Endodermal cell (in vitro differentiated cells): Measurements from ENCODE around the gene DLST. TPM values are rescaled to one million over a fixed set of nuclear protein-coding genes. Genes with fewer than 3 reads are reported as not detected.

Source experiments
- DNase-seq: peaks from one replicate; pipeline ENCODE4 v3.0.0-alpha.2; 2017
- H3K27ac ChIP-seq: 2 replicates; pipeline ENCODE4 v1.5.1; 2013; ENCODE audit warnings: mild to moderate bottlenecking, low read depth, low read length, moderate library complexity
- H3K27me3 ChIP-seq: 2 replicates; pipeline ENCODE4 v1.6.1; 2013; ENCODE audit warnings: mild to moderate bottlenecking, low read length, moderate library complexity; ENCODE audit not compliant: insufficient read depth, control insufficient read depth, poor library complexity, severe bottlenecking
- H3K36me3 ChIP-seq: 2 replicates; pipeline ENCODE4 v1.7.0; 2013; ENCODE audit warnings: mild to moderate bottlenecking, low read length, moderate library complexity; ENCODE audit not compliant: control insufficient read depth, insufficient read depth
- H3K4me1 ChIP-seq: one replicate; pipeline ENCODE4 v1.7.0; 2013; ENCODE audit warnings: low read length; ENCODE audit not compliant: control insufficient read depth, insufficient read depth
- H3K4me3 ChIP-seq: 2 replicates; pipeline ENCODE4 v1.5.1; 2013; ENCODE audit warnings: mild to moderate bottlenecking, low read length, moderate library complexity
- H3K9ac ChIP-seq: 2 replicates; pipeline ENCODE4 v1.6.1; 2013; ENCODE audit warnings: mild to moderate bottlenecking, low read length, moderate library complexity; ENCODE audit not compliant: poor library complexity, severe bottlenecking; ENCODE audit errors: extremely low read depth
- H3K9me3 ChIP-seq: 2 replicates; pipeline ENCODE4 v1.6.1; 2013; ENCODE audit warnings: mild to moderate bottlenecking, low read length, moderate library complexity; ENCODE audit not compliant: control insufficient read depth
- H3K27ac Mint-ChIP-seq: 2 replicates; pipeline ENCODE4 v1.8.0; 2020; ENCODE audit warnings: mixed read lengths
- H3K27me3 Mint-ChIP-seq: 2 replicates; pipeline ENCODE4 v1.8.0; 2021; ENCODE audit warnings: mild to moderate bottlenecking, mixed read lengths; ENCODE audit not compliant: insufficient read depth
- H3K36me3 Mint-ChIP-seq: 2 replicates; pipeline ENCODE4 v1.8.0; 2020; ENCODE audit warnings: low read depth, mixed read lengths
- H3K4me1 Mint-ChIP-seq: 2 replicates; pipeline ENCODE4 v1.8.0; 2020; ENCODE audit warnings: mixed read lengths
- H3K4me3 Mint-ChIP-seq: 2 replicates; pipeline ENCODE4 v1.8.0; 2020; ENCODE audit warnings: mild to moderate bottlenecking, moderate library complexity, mixed read lengths
- H3K9me3 Mint-ChIP-seq: 2 replicates; pipeline ENCODE4 v1.8.0; 2020; ENCODE audit warnings: mild to moderate bottlenecking, mixed read lengths
- CTCF ChIP-seq: fragments of 200-600 bp; sonication (generic); conservative IDR thresholded peaks from 2 replicates; pipeline ENCODE4 v1.5.0; 2021; ENCODE audit warnings: antibody characterized with exemption, mild to moderate bottlenecking
- WGBS, 2 experiments: methylation state at CpG; one replicate each; pipeline versions ENCODE4 v1.1.5 to v1.1.7; 2013; ENCODE audit warnings: missing lambda C conversion rate in 2 of 2, mixed read lengths in 1 of 2; ENCODE audit not compliant: insufficient coverage in 1 of 2, insufficient read length in 1 of 2; 5-methylcytosine and 5-hydroxymethylcytosine counted together
- total RNA-seq, 2 donors: library from RNA; stranded (reverse); fragmentation: NEBNext Ultra II Directional in 1 of 2; extraction: Animal tissue kit (Norgen Biotek cat#: 25700) in 1 of 2; gene quantifications; 2 replicates in 1 of 2; 3 replicates in 1 of 2; pipeline ENCODE4 v1.2.1, GENCODE V29; 2021

Gene DLST
- total RNA-seq, 2 donors from 2014 or later: 119 to 126 TPM

- Histone ChIP-seq H3K36me3 (no peaks in the 10 kb centered on the region), H3K27me3 (no peaks in the 10 kb centered on the region), H3K4me1 (no peaks in the 10 kb centered on the region), H3K4me3 (no peak overlapping the region), H3K9me3 (no peaks in the 10 kb centered on the region), H3K27ac (no peak overlapping the region), H3K9ac (no peak overlapping the region)
- WGBS, 2 experiments: 93% methylated on average over 2 to 3 of the region's 3 CpGs
- Mint-ChIP-seq H3K9me3 (no peaks in the 10 kb centered on the region), H3K27me3 (no peaks in the 10 kb centered on the region), H3K4me3 (no peak overlapping the region), H3K27ac (no peak overlapping the region), H3K36me3 (no peaks in the 10 kb centered on the region), H3K4me1 (peaks cover 3% of the 10 kb centered on the region)
- DNase-seq: no peak
- no peak for TF ChIP-seq CTCF
Measured at GRCh38 chr14:74846168-74846567, 35.5 kb upstream of the DLST start.

GRCh38 chr14:74846968-74847665, 34.6 kb upstream of the DLST start:
- no peaks in the 10 kb centered on the region for H3K9me3 ChIP-seq
- H3K27me3 ChIP-seq: no peaks in the 10 kb centered on the region
- H3K4me3 ChIP-seq: no peak overlapping the region
- H3K27ac Mint-ChIP-seq: no peak overlapping the region
- H3K4me3 Mint-ChIP-seq: no peak overlapping the region
- no peak for TF ChIP-seq CTCF
- H3K27ac ChIP-seq: no peak overlapping the region
- no peaks in the 10 kb centered on the region for H3K36me3 Mint-ChIP-seq
- no peak overlapping the region for H3K9ac ChIP-seq
- no peaks in the 10 kb centered on the region for H3K4me1 ChIP-seq
- DNase-seq: no peak
- 100% methylated on average over 1 of the region's 1 CpG for WGBS, 2 experiments
- H3K27me3 Mint-ChIP-seq: no peaks in the 10 kb centered on the region
- peaks cover 3% of the 10 kb centered on the region for H3K4me1 Mint-ChIP-seq
- no peaks in the 10 kb centered on the region for H3K9me3 Mint-ChIP-seq
- no peaks in the 10 kb centered on the region for H3K36me3 ChIP-seq

GRCh38 chr14:74848768-74849167, 32.9 kb upstream of the DLST start:
- WGBS, 2 experiments: 96 to 100% methylated on average over 1 to 2 of the region's 2 CpGs
- H3K4me1 Mint-ChIP-seq: peaks cover 3% of the 10 kb centered on the region

More at GRCh38 chr14:74848768-74849167, 32.9 kb upstream of the DLST start:
- no peaks in the 10 kb centered on the region for H3K9me3 ChIP-seq
- DNase-seq: no peak
- Mint-ChIP-seq H3K9me3 (no peaks in the 10 kb centered on the region), H3K27ac (no peak overlapping the region), H3K27me3 (no peaks in the 10 kb centered on the region), H3K36me3 (no peaks in the 10 kb centered on the region), H3K4me3 (no peak overlapping the region)
- H3K36me3 ChIP-seq: no peaks in the 10 kb centered on the region
- no peak overlapping the region for H3K27ac ChIP-seq
- TF ChIP-seq CTCF: no peak
- H3K9ac ChIP-seq: no peak overlapping the region
- H3K27me3 ChIP-seq: no peaks in the 10 kb centered on the region
- H3K4me1 ChIP-seq: no peaks in the 10 kb centered on the region
- no peak overlapping the region for H3K4me3 ChIP-seq
